GM18873 (cell line): ENCODE data around the gene TMEM156.
A peak's percentile ranks its signal among the peaks of the same experiment; 100 is the strongest.
"Not testable (repeated sequence)": the region's sequence is repeated elsewhere in the genome, so short reads cannot be mapped to it uniquely, and the experiment has no call there.

Experiments
- ATAC-seq: cut with Tn5 transposase; IDR thresholded peaks from one replicate; pipeline ENCODE4 v1.9.1; 2021; ENCODE audit warnings: mild to moderate bottlenecking, moderate library complexity, moderate number of reproducible peaks; ENCODE audit not compliant: unreplicated experiment, low FRiP score

The TMEM156 gene

DNA sequence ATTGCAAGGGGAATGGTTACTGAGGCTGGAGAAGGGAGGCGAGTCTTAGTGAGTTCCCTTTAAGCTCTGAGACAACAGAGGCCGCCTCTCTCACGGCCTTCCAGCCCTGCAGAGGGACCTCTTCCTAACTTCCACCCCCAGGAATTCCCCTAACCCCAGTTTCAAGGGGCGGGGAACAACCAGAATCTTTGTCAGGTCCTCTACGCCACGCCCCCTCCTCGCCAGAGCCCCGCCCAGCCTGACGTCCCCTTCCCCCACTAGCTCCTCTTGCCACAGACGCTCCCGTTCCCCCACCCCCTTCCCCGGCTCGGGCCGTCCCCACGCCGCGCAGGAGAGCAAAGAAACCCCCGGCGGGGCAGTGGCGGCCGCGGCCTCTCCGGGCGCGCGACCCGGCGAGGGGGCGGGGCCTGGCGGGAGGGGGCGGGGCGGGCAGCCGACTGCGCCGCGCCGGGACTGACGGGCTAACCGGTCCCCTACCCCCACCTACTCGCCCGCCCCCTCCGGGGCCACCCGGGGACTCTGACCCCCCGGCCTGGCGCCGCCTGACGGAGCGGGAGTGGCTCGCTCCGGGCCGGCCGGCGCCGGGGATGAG, 12.3 kb upstream of the TMEM156 start:
- peak; percentile 51 for ATAC-seq

DNA sequence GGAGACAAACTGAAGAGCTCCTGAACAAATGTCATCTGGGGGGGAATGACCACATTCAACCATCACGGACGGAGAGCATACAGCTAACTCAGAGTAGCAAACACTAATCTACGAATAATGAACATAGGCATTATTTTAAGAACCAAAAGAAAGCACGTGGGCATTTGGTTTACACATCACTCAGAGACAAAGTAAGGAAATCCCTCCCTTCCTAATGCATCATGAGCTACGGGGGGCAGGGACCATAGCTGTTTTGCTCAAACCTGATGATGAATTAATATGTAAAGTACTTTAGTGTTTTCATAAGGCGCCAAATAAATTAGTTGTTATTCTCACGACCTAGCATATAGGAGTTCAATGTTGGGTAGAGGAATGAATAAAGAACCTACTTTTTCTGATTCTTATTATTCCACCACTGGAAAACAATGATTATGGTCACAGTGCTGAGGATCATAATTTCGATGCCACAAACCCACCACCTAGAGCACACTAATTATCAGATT, 11.7 kb upstream of the TMEM156 start:
- ATAC-seq: peak; percentile 20

DNA sequence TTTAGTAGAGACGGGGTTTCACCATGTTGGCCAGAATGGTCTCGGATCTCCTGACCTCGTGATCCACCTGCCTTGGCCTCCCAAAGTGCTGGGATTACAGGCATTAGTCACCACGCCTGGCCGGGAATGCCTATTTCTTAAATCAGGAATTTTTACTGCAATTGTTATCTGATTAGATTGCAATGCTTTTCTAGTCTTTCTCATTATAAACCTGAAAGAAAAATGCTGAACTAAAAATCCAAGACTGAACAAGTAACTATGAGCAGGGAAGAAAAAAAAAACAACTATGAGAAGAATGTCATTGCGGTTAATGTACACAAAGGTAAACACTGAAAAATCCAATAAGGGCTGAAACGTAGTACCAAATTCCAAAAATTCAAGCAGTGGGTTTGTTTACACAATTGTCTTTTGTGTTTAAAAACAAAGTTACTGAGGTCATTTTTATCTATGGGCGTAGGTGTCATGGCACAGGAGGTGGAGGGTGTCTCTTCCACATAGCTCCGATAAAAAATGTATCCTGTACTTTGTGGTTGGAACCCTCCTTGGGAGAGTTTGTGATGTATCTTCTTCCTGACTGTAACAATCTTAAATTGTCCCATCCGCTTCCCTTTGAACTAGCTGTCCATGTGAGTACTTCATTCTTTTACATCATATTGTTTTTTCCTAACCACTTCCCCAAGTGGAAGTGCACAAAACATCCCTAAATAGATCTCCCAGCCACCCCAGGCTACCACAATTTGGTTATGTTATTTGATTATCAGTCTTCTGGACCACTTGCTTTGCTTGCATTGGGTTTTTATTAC, 11.1 kb upstream of the TMEM156 start:
- ATAC-seq: peak; percentile 1

DNA sequence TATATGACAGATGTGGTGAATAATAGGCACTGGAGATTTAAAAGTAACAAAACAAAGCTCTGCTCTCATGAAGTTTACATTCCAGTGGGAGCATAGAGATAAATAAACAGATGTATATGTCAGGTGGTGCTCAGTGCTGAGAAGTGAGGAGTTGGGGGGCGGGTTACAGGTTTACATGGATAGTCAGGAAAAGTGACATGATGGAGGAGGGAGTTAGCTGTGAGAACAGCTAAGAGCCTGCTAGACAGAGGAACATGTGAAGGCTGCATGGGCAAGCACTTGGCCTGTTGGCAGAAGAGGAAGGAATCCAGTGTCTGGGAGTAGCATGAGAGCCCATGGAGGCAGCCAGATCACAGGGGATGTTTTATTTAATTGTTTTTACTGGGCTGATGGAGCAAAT, 10.2 kb upstream of the TMEM156 start:
- no peak for ATAC-seq

DNA sequence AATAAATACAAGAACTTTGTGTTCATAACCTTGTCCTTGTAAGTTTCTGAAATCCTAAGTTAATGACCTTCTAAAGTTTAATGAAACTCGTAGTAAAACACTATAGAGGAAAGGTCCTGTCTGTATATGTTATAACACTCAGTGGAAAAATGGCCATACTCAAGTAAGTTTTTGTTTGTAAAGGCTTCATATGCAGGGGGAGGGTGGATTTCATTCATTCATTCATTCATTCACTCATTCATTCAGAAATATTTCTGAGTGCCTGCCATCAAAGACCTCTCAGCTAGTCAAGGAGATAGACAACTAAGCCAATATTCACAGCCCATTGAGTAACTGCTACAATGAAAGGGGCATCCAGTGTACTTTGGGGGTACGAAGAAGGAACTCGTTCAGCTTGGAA, 6.9 kb upstream of the TMEM156 start:
- ATAC-seq: no peak

DNA sequence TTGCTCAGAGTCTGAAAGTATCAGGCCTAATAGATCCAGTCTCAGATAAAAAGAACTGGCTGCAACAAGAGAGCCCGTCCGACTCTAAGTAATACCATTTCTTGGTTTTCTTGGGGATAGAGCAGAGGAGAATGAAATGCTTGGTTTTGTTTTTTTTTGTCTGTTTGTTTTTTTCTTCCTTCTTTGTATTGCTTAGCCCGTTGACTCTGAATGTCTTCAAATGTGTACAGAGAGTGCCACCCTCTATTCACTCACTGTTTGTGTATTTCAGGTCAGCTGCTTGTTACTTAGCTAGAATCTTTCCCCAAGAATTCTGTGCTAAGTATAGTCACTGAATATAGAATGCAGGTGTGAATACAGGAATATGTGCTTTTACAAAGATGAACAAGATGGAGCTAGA, 5.7 kb upstream of the TMEM156 start:
- no peak for ATAC-seq

DNA sequence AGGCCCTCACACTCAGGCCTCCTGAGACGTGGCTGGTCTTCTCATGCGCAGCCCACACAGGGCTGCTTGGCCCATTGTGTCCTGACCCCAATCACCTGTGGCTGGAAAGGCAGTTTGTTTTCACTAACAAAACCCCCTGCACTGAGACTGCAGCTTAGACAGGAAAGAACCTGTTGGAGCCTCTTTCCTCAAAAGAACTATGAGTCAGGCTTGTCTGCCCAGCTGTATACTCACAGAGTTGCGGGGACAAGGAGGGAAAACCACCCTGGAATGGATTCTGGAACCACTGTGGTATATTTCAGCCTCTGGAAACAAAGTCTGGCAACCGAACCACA, 5.2 kb upstream of the TMEM156 start:
- no peak for ATAC-seq

DNA sequence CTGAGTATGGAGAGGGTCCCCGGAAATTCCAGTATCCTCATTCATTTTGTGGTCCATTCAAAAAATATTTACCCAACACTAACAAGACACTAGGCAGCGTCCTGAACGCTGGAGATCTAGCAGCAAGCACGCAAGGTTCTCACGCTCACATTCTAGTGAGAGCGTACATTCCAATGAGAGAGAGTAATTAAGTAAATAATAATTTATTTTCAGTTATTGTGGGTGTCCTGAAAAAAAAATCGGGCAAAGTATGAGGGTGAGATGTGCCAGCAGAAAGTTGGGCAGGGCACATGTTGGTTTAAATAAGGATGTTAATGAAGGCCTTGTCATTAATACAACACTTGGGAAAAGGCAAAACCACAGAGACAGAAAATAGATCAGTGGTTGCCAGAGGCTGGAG, 4.0 kb upstream of the TMEM156 start:
- no peak for ATAC-seq

DNA sequence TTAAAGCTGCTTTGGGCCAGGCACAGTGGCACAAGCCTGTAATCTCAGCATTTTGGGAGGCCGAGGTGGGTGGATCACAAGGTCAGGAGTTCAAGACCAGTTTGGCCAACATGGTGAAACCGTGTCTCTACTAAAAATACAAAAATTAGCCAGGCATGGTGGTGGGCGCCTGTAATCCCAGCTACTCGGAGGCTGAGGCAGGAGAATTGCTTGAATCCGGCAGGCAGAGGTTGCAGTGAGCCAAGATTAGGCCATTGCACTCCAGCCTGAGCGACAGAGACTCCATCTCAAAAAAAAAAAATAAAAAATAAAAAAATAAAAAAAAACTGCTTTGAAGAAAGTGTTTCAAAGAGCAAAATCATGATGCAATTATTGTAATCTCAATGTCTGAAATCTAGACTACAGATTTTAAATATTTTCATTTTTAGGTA, 604 bp downstream of the TMEM156 start:
- not testable (repeated sequence) for ATAC-seq

DNA sequence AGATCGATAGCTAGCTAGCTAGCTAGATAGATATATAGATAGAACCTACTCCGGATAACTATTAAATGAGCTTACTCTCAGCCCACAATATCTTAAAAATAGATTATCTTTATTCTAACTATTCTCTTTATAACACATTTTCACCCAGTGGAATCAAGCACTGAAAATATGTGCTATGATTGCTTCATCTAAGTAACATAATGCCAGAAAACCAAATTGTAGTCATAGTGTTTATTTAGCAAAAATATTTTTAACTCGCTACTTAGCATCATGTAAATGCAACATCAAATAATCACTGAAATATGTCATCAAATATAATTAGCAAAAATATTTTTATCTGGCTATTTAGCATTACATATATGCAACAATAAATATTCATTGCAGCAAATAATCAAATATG, 1.5 kb downstream of the TMEM156 start:
- ATAC-seq: no peak

DNA sequence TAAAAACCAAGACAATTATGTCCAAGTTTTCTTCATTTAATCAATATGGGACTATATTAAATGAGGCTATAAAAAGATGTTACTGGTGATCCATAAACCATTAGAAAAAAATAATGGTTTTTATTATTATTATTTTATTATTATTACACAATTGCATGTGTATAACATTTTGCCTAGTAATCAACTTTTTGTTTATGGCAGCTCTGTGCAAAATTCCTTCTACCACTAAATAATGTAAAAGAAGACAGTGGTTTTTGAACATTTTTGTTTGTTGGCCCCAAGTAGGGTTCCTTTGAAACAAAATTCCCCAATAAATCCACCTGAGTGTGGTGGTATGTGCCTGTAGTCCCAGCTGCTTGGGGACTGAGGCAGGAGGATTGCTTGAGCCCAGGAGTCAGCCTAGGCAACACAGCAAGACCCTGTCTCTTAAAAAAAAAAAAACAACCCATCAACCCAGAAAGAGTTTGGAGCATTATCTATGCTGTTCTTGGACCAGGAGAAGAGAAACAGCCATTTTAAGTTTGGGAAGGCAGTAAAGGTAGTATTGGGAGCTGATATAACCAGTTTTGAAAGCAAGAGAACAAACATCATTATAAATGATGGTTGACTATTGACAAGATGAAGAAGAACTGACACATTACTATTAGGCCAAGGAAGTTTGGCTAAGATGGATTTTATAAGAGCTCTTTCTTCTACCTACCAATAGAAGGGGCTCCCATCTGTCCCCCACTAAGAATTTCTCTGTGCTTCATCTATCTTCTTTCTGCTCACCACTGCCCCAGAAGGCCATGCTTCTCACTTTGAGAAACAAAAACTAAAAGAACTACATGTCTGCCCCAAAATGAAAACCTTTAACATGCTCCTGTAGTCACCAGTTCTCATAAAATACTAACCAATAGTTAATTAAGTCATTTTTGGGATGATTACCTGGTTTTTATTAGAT, 2.2 kb downstream of the TMEM156 start:
- ATAC-seq: no peak

DNA sequence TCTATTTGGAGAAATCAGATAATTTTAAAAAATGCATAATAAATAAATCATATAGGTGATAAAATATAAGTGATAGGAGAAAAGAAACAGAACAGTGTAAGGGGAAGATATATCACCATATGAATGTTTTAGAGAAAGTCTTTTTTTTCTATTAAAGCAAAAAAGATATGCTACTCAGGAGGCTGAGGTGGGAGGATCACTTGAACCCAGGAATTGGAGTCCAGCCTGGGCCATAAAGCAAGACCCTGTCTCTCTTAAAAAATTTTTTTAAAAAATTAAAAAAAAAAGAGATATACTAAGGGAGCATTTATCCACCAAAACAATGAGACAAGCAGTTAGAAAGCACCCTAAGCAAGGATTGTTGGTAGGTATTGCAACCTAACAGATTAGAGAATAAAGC, 6.1 kb downstream of the TMEM156 start:
- no peak for ATAC-seq

DNA sequence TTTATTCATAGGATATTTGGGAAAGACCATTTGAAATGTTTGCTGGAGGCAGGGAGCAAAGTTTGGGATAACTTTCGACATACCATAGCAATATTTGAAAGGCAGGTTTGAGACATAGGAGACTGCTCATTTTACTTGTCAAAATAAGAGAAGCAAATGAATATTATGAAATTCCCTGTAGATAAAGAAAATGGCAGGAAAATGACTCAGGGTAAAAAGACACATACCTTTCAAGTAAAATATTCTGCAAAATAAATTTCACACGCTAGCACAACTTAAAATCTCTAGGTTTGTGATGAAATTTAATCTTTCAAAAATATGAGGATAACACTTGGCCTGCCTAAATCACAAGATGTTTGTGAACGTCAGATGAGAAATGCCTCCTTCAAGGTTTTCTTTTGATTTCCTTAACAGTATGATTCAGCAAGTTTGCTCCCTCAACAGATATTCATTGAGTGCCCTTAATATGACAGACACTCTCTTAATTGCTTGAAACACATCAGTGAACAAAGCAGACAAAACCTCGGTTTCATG, 6.6 kb downstream of the TMEM156 start:
- ATAC-seq: no peak

DNA sequence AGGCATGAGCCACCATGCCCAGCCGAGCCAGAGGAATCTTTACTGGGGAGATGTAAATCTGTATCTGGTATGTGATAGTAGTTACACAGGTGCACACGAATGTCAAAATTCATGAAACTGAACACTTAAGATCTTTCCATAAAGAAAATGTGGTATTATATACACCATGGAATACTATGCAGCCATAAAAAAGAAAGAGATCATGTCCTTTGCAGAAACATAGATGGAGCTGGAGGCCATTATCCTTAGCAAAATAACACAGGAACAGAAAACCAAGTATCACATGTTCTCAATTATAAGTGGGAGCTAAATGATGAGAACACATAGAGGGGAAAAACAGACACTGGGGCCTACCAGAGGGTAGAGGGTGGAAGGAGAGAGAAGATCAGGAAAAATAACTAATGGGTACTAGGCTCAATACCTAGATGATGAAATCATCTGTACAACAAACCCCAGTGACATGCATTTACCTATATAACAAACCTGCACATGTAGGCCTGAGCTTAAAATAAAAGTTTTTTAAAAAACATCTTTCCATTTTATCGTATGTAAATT, 7.8 kb downstream of the TMEM156 start:
- ATAC-seq: no peak

DNA sequence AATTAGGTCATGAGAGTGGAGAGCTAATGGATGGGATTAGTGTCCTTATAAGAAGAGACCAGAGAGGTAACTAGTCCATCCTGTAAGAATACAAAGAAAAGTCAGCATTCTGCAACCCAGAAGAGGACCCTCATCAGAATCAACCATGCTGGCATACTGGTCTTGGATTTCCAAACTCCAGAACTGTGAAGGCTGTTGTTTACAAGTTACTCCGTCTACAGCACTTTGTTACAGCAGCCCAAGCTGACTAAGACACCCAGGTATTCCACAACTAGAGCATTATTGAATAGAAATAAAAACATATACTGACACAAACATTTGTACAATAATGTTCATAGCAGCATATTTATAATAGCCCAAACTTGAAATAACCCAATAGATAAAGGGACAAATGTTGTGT, 9.2 kb downstream of the TMEM156 start:
- ATAC-seq: no peak

DNA sequence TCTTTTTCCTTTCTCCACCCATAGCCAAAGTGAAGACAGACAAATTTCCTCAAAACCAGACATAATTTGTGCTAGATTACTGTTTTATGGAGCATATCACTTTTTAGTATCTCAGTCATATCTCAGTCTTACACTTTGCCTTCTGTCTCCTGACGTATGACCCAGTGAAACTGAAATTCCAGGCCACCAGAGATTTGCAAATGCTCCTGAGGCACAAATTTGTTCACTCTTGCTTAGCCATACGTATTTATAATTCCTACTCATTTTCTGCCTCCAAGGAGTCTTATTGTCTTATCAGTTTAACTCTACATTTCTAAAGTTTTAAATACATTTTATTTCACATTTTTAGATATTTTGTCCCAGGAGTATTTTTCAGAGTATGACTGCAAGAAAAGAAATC, 10.0 kb downstream of the TMEM156 start:
- no peak for ATAC-seq

DNA sequence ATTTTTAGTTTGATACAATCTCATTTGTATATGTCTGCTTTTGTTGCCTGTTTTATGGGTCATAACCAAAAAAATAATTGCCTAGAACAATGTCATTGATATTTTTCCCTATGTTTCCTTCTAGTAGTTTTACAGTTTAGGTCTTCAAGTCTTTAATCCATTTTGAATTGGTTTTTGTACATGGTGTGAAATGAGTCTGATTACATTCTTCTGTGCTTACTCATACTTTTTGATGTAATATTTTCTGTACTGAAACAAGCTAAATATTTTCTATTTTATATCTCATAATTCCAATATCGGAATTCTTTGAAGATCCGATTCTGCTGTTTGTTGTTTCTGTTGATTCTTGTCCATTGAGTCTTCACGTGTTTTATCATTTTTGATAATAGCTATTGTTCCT, 10.6 kb downstream of the TMEM156 start:
- no peak for ATAC-seq

DNA sequence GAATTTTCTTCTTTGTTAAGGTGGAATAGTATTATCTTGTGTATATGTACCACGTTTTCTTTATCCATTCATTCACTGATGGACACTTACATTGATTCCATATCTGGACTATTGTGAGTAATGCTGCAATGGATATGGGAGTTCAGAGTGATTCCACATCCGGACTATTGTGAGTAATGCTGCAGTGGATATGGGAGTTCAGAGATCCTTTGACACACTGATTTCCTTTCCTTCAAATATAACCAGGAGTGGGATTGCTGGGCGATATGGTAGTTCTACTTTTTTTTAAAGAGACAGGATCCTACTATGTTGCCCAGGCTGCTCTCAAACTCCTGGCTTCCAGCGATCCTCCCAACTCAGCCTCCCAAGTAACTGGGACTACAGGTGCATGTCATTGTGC, 12.1 kb downstream of the TMEM156 start:
- ATAC-seq: no peak

DNA sequence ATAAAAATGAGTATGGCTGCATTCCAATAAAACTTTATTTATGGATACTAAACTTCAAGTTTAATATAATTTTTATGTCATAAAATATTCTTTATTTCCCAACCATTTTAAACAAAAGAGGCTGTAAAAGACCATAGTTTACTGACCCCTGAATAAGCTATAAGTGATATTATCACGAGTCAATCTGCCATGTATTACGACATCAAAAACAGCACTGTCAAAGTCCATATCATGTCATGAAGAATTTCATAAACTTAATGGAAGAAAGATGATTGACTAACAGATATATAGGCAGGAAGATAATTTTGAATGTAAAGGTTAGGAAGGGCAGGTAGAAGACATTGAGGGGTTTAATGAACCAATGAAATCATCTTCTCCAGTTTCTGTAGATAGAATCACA, 18.2 kb downstream of the TMEM156 start:
- no peak for ATAC-seq

DNA sequence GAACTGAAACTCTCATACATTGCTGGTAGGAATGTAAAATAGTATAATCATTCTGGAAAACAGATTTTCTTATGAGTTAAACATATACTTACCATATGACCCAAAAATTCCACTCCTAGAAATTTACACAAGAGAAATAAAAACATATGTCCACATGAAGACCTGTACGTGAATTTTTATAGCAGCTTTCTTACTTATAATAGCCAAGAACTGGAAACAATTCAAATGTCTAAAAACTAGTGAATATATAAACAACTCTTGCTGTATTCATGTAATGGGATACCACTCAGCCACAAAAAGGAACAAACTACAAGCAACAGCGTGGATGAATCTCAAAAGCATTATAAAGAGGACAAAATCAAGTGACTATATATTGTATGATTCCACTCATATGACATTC, 27.5 kb downstream of the TMEM156 start:
- ATAC-seq: no peak

DNA sequence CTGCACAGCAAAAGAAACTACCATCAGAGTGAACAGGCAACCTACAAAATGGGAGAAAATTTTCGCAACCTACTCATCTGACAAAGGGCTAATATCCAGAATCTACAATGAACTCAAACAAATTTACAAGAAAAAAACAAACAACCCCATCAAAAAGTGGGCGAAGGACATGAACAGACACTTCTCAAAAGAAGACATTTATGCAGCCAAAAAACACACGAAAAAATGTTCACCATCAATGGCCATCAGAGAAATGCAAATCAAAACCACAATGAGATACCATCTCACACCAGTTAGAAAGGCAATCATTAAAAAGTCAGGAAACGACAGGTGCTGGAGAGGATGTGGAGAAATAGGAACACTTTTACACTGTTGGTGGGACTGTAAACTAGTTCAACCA, 30.2 kb downstream of the TMEM156 start:
- not testable (repeated sequence) for ATAC-seq
